Measurements from ENCODE around the gene DNAJA2.

Gene DNAJA2

DNA sequence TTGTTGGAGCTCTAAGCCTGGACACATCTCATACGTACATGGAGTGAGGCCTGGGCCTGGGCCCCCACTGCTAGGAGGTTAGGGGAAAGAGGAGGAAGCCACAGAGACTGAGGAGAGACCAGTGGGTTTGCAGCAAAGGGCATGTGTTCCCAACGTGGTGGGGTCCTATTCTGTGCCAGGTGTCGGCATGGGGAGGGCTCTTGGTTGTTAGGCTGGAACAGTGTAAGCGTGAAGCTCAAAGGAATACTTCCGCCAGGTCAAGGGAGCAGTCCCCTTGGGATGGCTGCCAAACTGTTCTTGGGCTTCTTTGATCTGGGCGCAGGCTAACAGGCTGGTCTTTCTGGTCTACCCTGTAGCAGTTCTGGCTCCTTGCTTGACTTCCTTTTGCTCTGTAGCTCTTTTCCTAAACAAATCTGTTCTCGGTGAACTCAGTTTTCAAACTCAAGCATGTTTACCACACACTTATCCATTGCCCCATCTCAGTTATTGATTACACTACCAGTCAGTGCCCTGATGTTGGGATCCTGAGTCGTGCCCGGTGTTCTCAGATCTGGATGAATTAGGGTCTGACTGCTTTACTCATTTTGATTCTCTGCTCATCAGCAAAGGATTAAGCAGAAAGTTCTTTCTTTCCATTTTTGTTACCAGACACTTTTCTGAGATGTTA lies 52.9 kb downstream of the DNAJA2 start:
- Histone ChIP-seq H3K9me3 (no peaks in the 10 kb centered on the region), H3K27me3 (no peaks in the 10 kb centered on the region), H3K4me1 (peaks cover 6% of the 10 kb centered on the region; the same call in 1 of the 2 replicates), H3K36me3 (peaks cover 18% of the 10 kb centered on the region), H3K4me3 (ENCODE audit: low read depth, low read length) (no peak overlapping the region)
- TF ChIP-seq, protein P1, sequence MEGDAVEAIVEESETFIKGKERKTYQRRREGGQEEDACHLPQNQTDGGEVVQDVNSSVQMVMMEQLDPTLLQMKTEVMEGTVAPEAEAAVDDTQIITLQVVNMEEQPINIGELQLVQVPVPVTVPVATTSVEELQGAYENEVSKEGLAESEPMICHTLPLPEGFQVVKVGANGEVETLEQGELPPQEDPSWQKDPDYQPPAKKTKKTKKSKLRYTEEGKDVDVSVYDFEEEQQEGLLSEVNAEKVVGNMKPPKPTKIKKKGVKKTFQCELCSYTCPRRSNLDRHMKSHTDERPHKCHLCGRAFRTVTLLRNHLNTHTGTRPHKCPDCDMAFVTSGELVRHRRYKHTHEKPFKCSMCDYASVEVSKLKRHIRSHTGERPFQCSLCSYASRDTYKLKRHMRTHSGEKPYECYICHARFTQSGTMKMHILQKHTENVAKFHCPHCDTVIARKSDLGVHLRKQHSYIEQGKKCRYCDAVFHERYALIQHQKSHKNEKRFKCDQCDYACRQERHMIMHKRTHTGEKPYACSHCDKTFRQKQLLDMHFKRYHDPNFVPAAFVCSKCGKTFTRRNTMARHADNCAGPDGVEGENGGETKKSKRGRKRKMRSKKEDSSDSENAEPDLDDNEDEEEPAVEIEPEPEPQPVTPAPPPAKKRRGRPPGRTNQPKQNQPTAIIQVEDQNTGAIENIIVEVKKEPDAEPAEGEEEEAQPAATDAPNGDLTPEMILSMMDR (IDR thresholded peaks at IDR 0.05; ENCODE audit: low read depth, low read length), result no peak
- no peak for DNase-seq

- H3K4me3 ChIP-seq (ENCODE audit: low read depth, low read length), result no peak overlapping the region
- peaks cover 18% of the 10 kb centered on the region for H3K36me3 ChIP-seq
- no peak for DNase-seq
- no peaks in the 10 kb centered on the region for H3K9me3 ChIP-seq
- TF ChIP-seq, protein P1 (IDR thresholded peaks at IDR 0.05; ENCODE audit: low read depth, low read length), result 0 out of 2 replicates have a peak, but pooled peaks have one; percentile 10
- H3K27me3 ChIP-seq, result no peaks in the 10 kb centered on the region
- H3K4me1 ChIP-seq, result peaks cover 6% of the 10 kb centered on the region; the same call in 1 of the 2 replicates
Observed at GRCh38 chr16:46918905-46919792, 54.3 kb downstream of the DNAJA2 start.

DNA sequence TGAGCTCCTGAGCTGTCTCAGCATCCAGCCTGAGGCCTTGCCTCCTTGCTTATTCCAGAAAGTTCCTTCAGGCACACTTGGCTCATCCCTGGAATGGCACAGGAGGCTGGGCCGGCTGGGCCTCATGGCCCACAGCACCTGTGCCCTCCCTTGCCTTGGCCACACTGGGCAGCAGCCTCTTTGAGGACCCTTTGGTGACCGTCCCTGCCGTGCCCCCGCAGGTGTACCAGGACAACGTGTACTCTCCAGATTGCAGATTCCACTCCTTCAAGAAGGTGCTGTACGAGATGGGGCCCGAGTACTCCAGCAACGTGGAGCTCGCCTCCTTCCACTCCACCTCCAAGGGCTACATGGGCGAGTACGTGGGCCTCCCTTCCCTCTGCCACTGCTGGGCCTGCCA lies 55.1 kb downstream of the DNAJA2 start:
- H3K27me3 ChIP-seq, result no peaks in the 10 kb centered on the region
- peaks cover 6% of the 10 kb centered on the region; the same call in 1 of the 2 replicates for H3K4me1 ChIP-seq
- TF ChIP-seq, protein P1 (IDR thresholded peaks at IDR 0.05; ENCODE audit: low read depth, low read length), result no peak
- H3K4me3 ChIP-seq (ENCODE audit: low read depth, low read length), result no peak overlapping the region
- DNase-seq, result no peak
- peaks cover 13% of the 10 kb centered on the region for H3K36me3 ChIP-seq
- H3K9me3 ChIP-seq, result no peaks in the 10 kb centered on the region

DNA sequence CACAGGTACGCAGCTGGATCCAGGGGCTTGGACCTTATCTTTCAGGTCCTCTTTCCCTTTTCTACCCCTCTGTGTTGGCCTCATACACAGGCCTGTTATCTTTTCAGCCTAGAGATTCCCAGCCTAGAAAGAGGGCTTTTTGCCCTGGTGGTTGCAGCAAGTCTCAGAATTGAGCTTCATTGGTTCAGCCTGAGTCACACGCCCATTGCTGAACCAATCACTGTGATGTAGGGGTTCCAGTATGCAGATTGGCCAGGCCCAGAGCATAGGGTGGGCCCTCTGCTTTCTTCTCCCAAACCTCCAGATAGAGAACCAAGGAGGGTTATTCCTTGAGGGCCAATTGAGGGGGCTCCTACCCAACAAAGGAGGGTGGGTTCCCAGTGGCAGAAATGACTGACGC lies 56.5 kb downstream of the DNAJA2 start:
- Histone ChIP-seq H3K9me3 (no peaks in the 10 kb centered on the region), H3K4me3 (ENCODE audit: low read depth, low read length) (no peak overlapping the region), H3K4me1 (peaks cover 6% of the 10 kb centered on the region; the same call in 1 of the 2 replicates), H3K36me3 (peaks cover 15% of the 10 kb centered on the region), H3K27me3 (no peaks in the 10 kb centered on the region)
- TF ChIP-seq, protein P1 (IDR thresholded peaks at IDR 0.05; ENCODE audit: low read depth, low read length), result no peak
- DNase-seq, result peak; percentile 56

DNA sequence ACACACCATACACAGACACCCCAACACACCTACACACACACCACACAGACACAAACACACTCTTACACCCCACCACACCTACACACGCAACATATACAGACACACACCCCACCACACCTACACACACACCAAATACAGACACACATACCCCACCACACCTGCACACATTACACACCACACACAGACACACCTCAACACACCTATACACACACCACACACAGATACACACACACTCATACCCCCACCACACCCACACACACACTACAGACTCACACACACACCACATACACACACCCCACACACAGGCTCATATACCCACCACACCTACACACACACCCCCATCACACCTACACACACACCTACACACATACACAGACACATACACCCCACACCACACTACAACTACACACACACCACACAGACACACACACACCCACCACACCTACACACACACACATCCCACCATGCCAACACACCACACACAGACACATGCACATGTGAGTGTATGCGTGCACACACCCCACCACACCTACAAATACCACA lies 57.9 kb downstream of the DNAJA2 start:
- Histone ChIP-seq H3K9me3 (no peaks in the 10 kb centered on the region), H3K4me3 (ENCODE audit: low read depth, low read length) (no peak overlapping the region), H3K4me1 (peaks cover 6% of the 10 kb centered on the region; the same call in 1 of the 2 replicates), H3K27me3 (no peaks in the 10 kb centered on the region), H3K36me3 (peaks cover 16% of the 10 kb centered on the region; the same call in 1 of the 2 replicates)
- TF ChIP-seq, protein P1 (IDR thresholded peaks at IDR 0.05; ENCODE audit: low read depth, low read length), result no peak
- no peak for DNase-seq

All from BE2C (cell line).